Activated T-cell treated with anti-CD3 and anti-CD28 coated beads, Interleukin-2, amount 50 U/mL, for 4 hours (primary cell): Measurements from ENCODE around the gene RRP1. TPM values are rescaled to one million over a fixed set of nuclear protein-coding genes. Genes with fewer than 3 reads are reported as not detected.

Source experiments
- ATAC-seq, 2 donors: fragments of 200-7000 bp; cut with Tn5 transposase; one replicate each; pipeline ENCODE4 v1.10.0; 2021
- DNase-seq: peaks from one replicate; pipeline ENCODE4 v3.0.0-alpha.2; 2020
- H3K27me3 Mint-ChIP-seq: one replicate; pipeline ENCODE4 v1.8.0; 2021; ENCODE audit warnings: low read depth, mixed read lengths
- H3K36me3 Mint-ChIP-seq: one replicate; pipeline ENCODE4 v1.8.0; 2022; ENCODE audit warnings: mixed read lengths; ENCODE audit not compliant: insufficient read depth
- H3K4me1 Mint-ChIP-seq: one replicate; pipeline ENCODE4 v1.8.0; 2021; ENCODE audit warnings: low read depth, mixed read lengths
- H3K4me3 Mint-ChIP-seq: one replicate; pipeline ENCODE4 v1.8.0; 2021; ENCODE audit warnings: mild to moderate bottlenecking, moderate library complexity, mixed read lengths
- H3K9me3 Mint-ChIP-seq: one replicate; pipeline ENCODE4 v1.8.0; 2021; ENCODE audit warnings: mixed read lengths
- total RNA-seq, 3 donors: library from RNA; stranded (reverse); gene quantifications; one replicate each; pipeline ENCODE4 v1.2.1, GENCODE V29; 2021

RRP1 gene
- total RNA-seq, 3 donors from 2014 or later = 132 to 139 (median 136) TPM

GRCh38 chr21:43810505-43811261 lies 21.3 kb downstream of the RRP1 start:
- ATAC-seq (peak; percentile 75 to 81), DNase-seq (peak; percentile 88)
- Mint-ChIP-seq H3K4me1 (peaks cover 6% of the 10 kb centered on the region), H3K9me3 (no peaks in the 10 kb centered on the region), H3K4me3 (no peak overlapping the region), H3K27me3 (peaks cover 3% of the 10 kb centered on the region), H3K36me3 (peaks cover 7% of the 10 kb centered on the region)

- Mint-ChIP-seq H3K9me3 (no peaks in the 10 kb centered on the region), H3K4me1 (peaks cover 6% of the 10 kb centered on the region), H3K4me3 (no peak overlapping the region), H3K27me3 (peaks cover 3% of the 10 kb centered on the region), H3K36me3 (peaks cover 2% of the 10 kb centered on the region)
- DNase-seq (no peak), ATAC-seq (no peak)
Measured at GRCh38 chr21:43811262-43812105, 22.1 kb downstream of the RRP1 start.

- Mint-ChIP-seq H3K4me1 (peaks cover 5% of the 10 kb centered on the region), H3K9me3 (no peaks in the 10 kb centered on the region), H3K27me3 (peaks cover 3% of the 10 kb centered on the region), H3K36me3 (no peaks in the 10 kb centered on the region), H3K4me3 (no peak overlapping the region)
- ATAC-seq (no peak), DNase-seq (no peak)
Measured at GRCh38 chr21:43812139-43812821, 22.9 kb downstream of the RRP1 start.

GRCh38 chr21:43812957-43813655 lies 23.7 kb downstream of the RRP1 start:
- no peak for ATAC-seq
- Mint-ChIP-seq H3K27me3 (peaks cover 3% of the 10 kb centered on the region), H3K4me3 (no peak overlapping the region), H3K9me3 (no peaks in the 10 kb centered on the region), H3K36me3 (no peaks in the 10 kb centered on the region), H3K4me1 (peaks cover 5% of the 10 kb centered on the region)
- no peak for DNase-seq

GRCh38 chr21:43813656-43813980 lies 24.2 kb downstream of the RRP1 start:
- peaks cover 3% of the 10 kb centered on the region for H3K27me3 Mint-ChIP-seq
- H3K9me3 Mint-ChIP-seq = peaks cover 1% of the 10 kb centered on the region
- ATAC-seq = no peak
- H3K4me3 Mint-ChIP-seq = no peak overlapping the region
- DNase-seq = no peak
- peaks cover under 1% of the 10 kb centered on the region for H3K36me3 Mint-ChIP-seq
- peaks cover 5% of the 10 kb centered on the region for H3K4me1 Mint-ChIP-seq

GRCh38 chr21:43814215-43815106 lies 25.1 kb downstream of the RRP1 start:
- Mint-ChIP-seq H3K9me3 (peaks cover 7% of the 10 kb centered on the region), H3K4me1 (peaks cover 5% of the 10 kb centered on the region), H3K4me3 (no peak overlapping the region), H3K27me3 (peaks cover 3% of the 10 kb centered on the region), H3K36me3 (peaks cover 5% of the 10 kb centered on the region)
- DNase-seq (no peak), ATAC-seq (no peak)

- H3K9me3 Mint-ChIP-seq = peaks cover 7% of the 10 kb centered on the region
- peaks cover 5% of the 10 kb centered on the region for H3K36me3 Mint-ChIP-seq
- ATAC-seq (no peak), DNase-seq (no peak)
- peaks cover 5% of the 10 kb centered on the region for H3K4me1 Mint-ChIP-seq
- no peak overlapping the region for H3K4me3 Mint-ChIP-seq
- peaks cover 3% of the 10 kb centered on the region for H3K27me3 Mint-ChIP-seq
Measured at GRCh38 chr21:43815107-43815613, 25.8 kb downstream of the RRP1 start.

- Mint-ChIP-seq H3K4me1 (peaks cover under 1% of the 10 kb centered on the region), H3K27me3 (peaks cover 3% of the 10 kb centered on the region), H3K36me3 (peaks cover 5% of the 10 kb centered on the region), H3K9me3 (peaks cover 7% of the 10 kb centered on the region), H3K4me3 (no peak overlapping the region)
- no peak for DNase-seq
- no peak for ATAC-seq
Measured at GRCh38 chr21:43815991-43816390, 26.6 kb downstream of the RRP1 start.

- H3K4me1 Mint-ChIP-seq = no peaks in the 10 kb centered on the region
- peaks cover 3% of the 10 kb centered on the region for H3K27me3 Mint-ChIP-seq
- H3K4me3 Mint-ChIP-seq = no peak overlapping the region
- peaks cover 7% of the 10 kb centered on the region for H3K9me3 Mint-ChIP-seq
- DNase-seq = no peak
- peaks cover 5% of the 10 kb centered on the region for H3K36me3 Mint-ChIP-seq
- no peak for ATAC-seq
Measured at GRCh38 chr21:43816611-43817071, 27.3 kb downstream of the RRP1 start.

GRCh38 chr21:43817157-43818086 lies 28.0 kb downstream of the RRP1 start:
- peaks cover 5% of the 10 kb centered on the region for H3K36me3 Mint-ChIP-seq
- no peak for DNase-seq
- no peak for ATAC-seq
- H3K4me1 Mint-ChIP-seq = no peaks in the 10 kb centered on the region
- peaks cover 3% of the 10 kb centered on the region for H3K27me3 Mint-ChIP-seq
- H3K9me3 Mint-ChIP-seq = peaks cover 7% of the 10 kb centered on the region
- H3K4me3 Mint-ChIP-seq = no peak overlapping the region

GRCh38 chr21:43818685-43819084 lies 29.3 kb downstream of the RRP1 start:
- Mint-ChIP-seq H3K27me3 (peaks cover 3% of the 10 kb centered on the region), H3K9me3 (peaks cover 7% of the 10 kb centered on the region), H3K4me3 (no peak overlapping the region), H3K36me3 (peaks cover 5% of the 10 kb centered on the region), H3K4me1 (no peaks in the 10 kb centered on the region)
- DNase-seq (no peak), ATAC-seq (no peak)
